GM12891 (cell line): ENCODE results near the gene MRPS11.
"Not testable (repeated sequence)": the region's sequence is repeated elsewhere in the genome, so short reads cannot be mapped to it uniquely, and the experiment has no call there.

ENCODE experiments used
- DNase-seq: peaks from one replicate; pipeline ENCODE4 v3.0.0; 2011; ENCODE audit warnings: low spot score; ENCODE audit not compliant: insufficient read length
- FAIRE-seq: peaks from 2 replicates; lab custom pipeline; 2011; peaks lifted over from hg19 to GRCh38; lab: Jason Lieb, UNC
- PAX5 ChIP-seq: IDR thresholded peaks from 2 replicates; pipeline ENCODE4 v1.6.1; 2011; ENCODE audit warnings: low read length, moderate library complexity, mild to moderate bottlenecking; ENCODE audit not compliant: insufficient read depth, severe bottlenecking
- POLR2A ChIP-seq: IDR thresholded peaks from 2 replicates; pipeline ENCODE4 v1.6.1; 2011; ENCODE audit warnings: low read depth, low read length, control low read depth
- POLR2AphosphoS5 ChIP-seq: IDR thresholded peaks from 2 replicates; pipeline ENCODE4 v1.6.1; 2011; ENCODE audit warnings: low read depth, low read length, control low read depth
- POU2F2 ChIP-seq: IDR thresholded peaks from 2 replicates; pipeline ENCODE4 v1.6.1; 2011; ENCODE audit warnings: low read depth, mild to moderate bottlenecking, control low read depth, low read length, moderate library complexity
- SPI1 ChIP-seq: IDR thresholded peaks from 2 replicates; pipeline ENCODE4 v1.6.1; 2011; ENCODE audit warnings: low read depth, low read length, control low read depth
- TAF1 ChIP-seq: IDR thresholded peaks from 2 replicates; pipeline ENCODE4 v1.6.1; 2011; ENCODE audit warnings: low read depth, low read length, control low read depth

Gene MRPS11

GRCh38 chr15:88509964-88510363 is 42.5 kb downstream of the MRPS11 start:
- DNase-seq (no peak), FAIRE-seq (no peak)
- TF ChIP-seq POLR2AphosphoS5 (no peak), POLR2A (no peak), PAX5 (no peak), SPI1 (no peak), TAF1 (no peak), POU2F2 (no peak)

GRCh38 chr15:88511161-88511560 is 43.7 kb downstream of the MRPS11 start:
- TF ChIP-seq TAF1 (no peak), PAX5 (no peak), POLR2A (no peak), SPI1 (no peak), POU2F2 (no peak)
- FAIRE-seq (no peak), DNase-seq (no peak)

- FAIRE-seq (no peak), DNase-seq (no peak)
- TF ChIP-seq POLR2A (no peak), POLR2AphosphoS5 (no peak), TAF1 (no peak), PAX5 (no peak), POU2F2 (no peak), SPI1 (no peak)
These were observed 44.6 kb downstream of the MRPS11 start for GRCh38 chr15:88512078-88512477.

- FAIRE-seq (no peak), DNase-seq (no peak)
- TF ChIP-seq PAX5: no peak
- no peak for TF ChIP-seq POLR2A
- TF ChIP-seq POU2F2: no peak
- no peak for TF ChIP-seq POLR2AphosphoS5
- no peak for TF ChIP-seq TAF1
- no peak for TF ChIP-seq SPI1
These were observed 45.1 kb downstream of the MRPS11 start for GRCh38 chr15:88512601-88513000.

- DNase-seq (no peak), FAIRE-seq (no peak)
These were observed 45.7 kb downstream of the MRPS11 start for GRCh38 chr15:88513195-88513594.

GRCh38 chr15:88518903-88519302 is 51.4 kb downstream of the MRPS11 start:
- DNase-seq: no peak
- FAIRE-seq: no peak
- TF ChIP-seq POU2F2: no peak
- TF ChIP-seq SPI1: no peak
- no peak for TF ChIP-seq POLR2A
- no peak for TF ChIP-seq POLR2AphosphoS5
- TF ChIP-seq TAF1: no peak

More at GRCh38 chr15:88513195-88513594, 45.7 kb downstream of the MRPS11 start:
- no peak for TF ChIP-seq TAF1
- no peak for TF ChIP-seq POLR2A
- TF ChIP-seq POU2F2: no peak
- no peak for TF ChIP-seq POLR2AphosphoS5
- no peak for TF ChIP-seq SPI1

- not testable (repeated sequence) for DNase-seq, FAIRE-seq
These were observed 56.6 kb downstream of the MRPS11 start for GRCh38 chr15:88524094-88524493.

- TF ChIP-seq PAX5 (no peak), POLR2A (no peak), SPI1 (no peak), POLR2AphosphoS5 (no peak), POU2F2 (no peak), TAF1 (no peak)
- DNase-seq: no peak
- FAIRE-seq: no peak
These were observed 57.9 kb downstream of the MRPS11 start for GRCh38 chr15:88525418-88525817.

GRCh38 chr15:88526247-88526879 is 58.9 kb downstream of the MRPS11 start:
- TF ChIP-seq TAF1 (no peak), POLR2A (no peak), POLR2AphosphoS5 (no peak), POU2F2 (no peak), SPI1 (no peak), PAX5 (no peak)
- DNase-seq (no peak), FAIRE-seq (no peak)

- FAIRE-seq: no peak
- no peak for TF ChIP-seq PAX5
- TF ChIP-seq POLR2AphosphoS5: no peak
- TF ChIP-seq POU2F2: no peak
- TF ChIP-seq POLR2A: no peak
- no peak for TF ChIP-seq TAF1
- TF ChIP-seq SPI1: no peak
- no peak for DNase-seq
These were observed 61.6 kb downstream of the MRPS11 start for GRCh38 chr15:88529021-88529630.
